Measurements from ENCODE around the gene USP4.
"Not testable (repeated sequence)": the region's sequence is repeated elsewhere in the genome, so short reads cannot be mapped to it uniquely, and the experiment has no call there.

The USP4 gene

GRCh38 chr3:49240091-49240490, 99.8 kb downstream of the USP4 start:
- DNase-seq = not testable (repeated sequence)

GRCh38 chr3:49238274-49239127, 101.4 kb downstream of the USP4 start:
- no peak for DNase-seq

- DNase-seq = no peak
These were observed 102.5 kb downstream of the USP4 start for GRCh38 chr3:49237344-49237743.

DNA sequence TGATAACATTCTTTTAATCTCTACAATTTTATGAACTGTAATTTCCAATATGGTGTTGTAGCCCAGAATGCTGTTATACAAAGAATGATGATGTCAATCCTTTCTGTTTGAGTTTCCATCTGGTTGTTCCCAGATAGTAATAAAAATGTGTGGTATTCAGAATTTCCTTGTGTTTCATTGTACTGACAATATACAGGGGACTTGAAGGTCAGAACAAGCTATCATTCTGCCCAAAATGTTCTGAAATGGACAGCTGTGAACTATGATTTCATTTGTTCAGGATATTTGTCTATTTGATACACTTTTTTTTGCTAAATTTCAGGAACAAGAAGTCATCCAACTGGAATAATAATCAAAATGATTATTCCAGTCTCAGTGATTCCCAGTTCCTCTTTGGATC, 103.6 kb downstream of the USP4 start:
- no peak for DNase-seq

DNA sequence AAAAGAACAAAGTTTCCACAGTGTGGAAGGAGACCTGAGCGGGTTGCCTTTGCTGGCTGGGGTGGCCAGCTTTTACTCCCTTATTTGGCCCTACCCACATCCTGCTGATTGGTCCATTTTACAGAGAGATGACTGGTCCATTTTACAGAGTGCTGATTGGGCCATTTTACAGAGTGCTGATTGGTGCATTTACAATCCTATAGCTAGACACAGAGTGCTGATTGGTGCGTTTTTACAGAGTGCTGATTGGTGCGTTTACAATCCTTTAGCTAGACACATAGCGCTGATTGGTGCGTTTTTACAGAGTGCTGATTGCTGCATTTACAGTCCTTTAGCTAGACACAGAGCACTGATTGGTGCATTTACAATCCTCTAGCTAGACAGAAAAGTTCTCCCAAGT, 111.0 kb downstream of the USP4 start:
- not testable (repeated sequence) for DNase-seq
